HuH-7 (cell line): ENCODE measurements around the gene ABCG8.
"Not testable (repeated sequence)": the region's sequence is repeated elsewhere in the genome, so short reads cannot be mapped to it uniquely, and the experiment has no call there.

ENCODE experiments used
- DNase-seq: peaks from one replicate; pipeline ENCODE4 v3.0.0; 2011; ENCODE audit warnings: low spot score

Gene ABCG8

DNA sequence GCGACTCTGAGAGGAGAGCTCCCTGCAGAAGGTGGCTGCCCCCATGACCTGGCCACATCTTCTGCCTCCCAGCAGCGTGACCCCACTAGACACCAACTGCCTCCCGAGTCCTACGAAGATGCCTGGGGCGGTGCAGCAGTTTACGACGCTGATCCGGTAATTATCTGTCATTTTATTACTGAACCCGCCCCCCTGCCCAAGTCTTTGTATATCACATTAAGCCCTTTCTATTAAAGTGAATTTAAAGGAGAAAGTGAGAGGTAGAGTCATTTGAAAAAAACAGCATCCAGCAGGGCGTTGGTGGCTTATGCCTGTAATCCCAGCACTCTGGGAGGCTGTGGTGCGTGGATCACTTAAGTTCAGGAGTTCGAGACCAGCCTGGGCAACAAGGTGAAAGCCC is 33.4 kb downstream of the ABCG8 start:
- DNase-seq, result no peak

DNA sequence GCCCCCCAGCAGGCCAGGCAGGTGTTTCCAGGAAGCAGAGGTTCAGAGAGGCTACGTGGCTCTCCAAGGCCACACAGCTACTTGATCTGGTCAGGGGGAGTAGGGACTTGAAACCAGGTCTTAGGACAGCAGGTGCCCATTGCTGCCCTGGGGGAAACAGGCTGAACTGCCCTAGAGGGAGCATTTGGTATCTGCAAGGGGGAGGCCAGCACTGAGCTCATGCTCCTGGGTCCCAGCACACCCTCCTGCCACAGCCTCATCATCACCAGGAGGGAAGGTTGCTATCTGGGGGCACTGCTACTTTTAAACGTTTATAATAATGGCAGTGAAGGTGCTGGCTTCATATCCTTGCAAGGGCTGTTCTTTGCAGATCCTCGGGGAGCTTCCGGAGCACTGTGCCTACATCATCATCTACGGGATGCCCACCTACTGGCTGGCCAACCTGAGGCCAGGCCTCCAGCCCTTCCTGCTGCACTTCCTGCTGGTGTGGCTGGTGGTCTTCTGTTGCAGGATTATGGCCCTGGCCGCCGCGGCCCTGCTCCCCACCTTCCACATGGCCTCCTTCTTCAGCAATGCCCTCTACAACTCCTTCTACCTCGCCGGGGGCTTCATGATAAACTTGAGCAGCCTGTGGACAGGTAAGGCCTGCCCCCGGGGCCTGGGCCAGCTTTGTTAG is 36.1 kb downstream of the ABCG8 start:
- DNase-seq, result no peak

DNA sequence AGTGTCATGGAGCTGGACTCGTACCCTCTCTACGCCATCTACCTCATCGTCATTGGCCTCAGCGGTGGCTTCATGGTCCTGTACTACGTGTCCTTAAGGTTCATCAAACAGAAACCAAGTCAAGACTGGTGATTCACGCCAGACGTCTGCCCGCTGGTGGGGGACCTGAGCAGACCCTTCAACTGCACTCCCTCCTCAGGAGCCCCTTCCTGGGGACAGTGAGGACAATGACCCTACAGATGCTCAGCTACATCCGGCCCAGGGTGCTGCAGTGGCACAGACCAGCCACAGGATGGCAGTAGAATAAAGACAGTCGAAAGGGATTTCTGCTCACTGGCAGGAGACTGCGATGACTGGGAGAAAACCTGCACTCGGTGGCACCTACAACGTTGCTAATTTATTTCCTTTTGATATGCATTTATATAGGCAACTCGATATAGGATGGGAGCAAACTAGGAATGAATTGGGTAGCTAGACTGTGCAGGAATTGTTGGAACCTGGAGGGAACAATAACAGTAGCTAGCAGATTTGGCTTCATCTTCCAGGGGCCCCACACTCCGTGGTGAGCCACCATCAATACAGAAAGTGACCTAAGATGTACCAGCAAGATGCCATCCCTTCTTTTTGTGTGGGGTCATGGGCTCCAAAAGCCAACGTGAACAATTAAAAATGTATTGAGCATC is 39.2 kb downstream of the ABCG8 start:
- DNase-seq, result peak; percentile 61

DNA sequence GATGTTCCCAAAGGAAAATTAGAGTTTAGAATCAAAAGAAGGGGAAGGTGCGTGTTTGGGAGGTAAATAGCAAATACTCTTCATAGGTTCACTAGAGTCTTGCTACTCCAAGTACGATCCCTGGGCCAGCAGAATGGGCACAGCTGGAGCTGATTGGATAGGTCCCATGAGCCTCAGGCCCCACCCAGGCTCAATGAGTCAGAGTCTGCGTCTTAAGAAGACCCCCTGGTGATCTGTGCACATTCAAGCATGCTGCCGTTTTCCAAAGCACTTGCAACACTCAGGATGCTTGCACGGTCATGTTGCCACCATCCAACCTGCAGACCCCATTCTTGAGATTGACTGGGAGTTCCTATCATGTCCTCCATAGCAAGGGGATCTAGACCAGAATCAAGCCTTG is 40.5 kb downstream of the ABCG8 start:
- no peak for DNase-seq

DNA sequence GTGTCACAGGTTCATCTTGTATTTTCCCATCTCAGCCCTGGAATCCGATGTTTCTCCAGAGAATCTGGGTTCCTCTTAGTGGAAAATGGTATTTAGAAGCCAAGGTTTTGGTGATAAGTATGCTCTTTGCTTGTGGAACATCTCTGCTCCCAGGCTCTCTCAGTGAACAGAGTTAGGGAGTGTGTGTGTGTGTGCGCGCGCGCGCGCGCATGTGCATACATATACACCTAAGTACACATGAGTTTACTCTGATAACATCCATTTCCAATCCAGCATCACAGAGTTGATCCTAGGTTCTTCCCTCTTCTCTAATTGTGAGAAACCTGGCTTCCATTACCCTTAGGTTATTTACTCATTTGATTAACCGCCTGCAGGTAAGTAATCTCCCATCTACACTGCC is 41.7 kb downstream of the ABCG8 start:
- DNase-seq, result no peak

DNA sequence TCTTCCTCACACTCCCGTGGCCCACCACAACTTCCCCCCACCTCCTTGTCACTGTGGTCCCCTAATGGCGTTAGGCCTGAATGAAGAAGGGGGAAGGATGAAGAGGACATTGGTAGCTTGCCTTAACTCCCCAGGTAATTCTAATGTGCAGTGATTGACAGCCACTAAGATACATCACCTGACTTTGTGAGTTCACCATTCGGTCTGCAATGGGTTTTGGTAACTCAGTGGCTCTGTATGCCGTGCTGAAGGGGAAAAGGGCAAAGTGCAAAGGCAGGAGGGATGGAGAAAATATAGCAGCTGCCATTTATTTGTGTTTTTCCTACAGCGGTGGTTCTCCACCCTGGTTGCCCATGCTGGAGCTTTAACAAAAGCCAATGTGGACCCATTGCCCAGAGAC is 42.2 kb downstream of the ABCG8 start:
- DNase-seq, result no peak

DNA sequence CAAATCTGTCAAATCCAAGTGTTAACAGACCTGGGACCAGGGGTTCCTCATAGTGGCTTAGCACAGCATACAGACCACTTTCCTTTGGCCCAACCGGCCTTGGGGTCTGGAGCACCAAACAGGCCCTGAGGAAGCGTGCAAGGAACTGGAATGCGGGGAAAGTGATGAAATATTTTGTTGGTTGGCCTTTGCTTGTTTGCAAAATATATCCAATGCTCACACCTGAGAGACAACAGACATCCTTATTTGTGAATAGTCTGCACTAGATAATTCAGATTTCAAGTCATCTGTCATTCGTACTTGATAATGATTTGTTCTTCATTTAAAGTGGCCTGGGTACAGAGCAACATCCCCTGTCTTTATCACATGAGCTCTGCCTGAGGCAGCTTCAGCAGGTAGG is 43.5 kb downstream of the ABCG8 start:
- no peak for DNase-seq

DNA sequence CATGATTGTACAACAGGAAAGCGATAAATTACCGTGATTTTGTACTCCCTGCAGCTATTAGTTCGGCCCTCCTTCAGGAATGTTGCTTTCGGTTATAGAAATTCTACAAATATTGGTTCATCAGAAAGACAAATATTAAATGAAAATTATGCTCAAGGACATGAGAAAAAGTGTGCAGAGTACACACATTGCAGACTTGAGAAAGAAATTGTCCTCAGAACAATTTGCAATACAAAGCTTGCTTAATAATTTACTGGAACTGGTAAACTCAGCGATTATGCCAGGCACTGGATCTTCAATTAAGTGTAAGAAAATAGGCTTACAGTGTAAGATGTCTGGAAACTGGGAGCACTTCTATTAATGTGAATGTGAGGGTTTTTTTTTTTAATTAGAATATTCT is 45.9 kb downstream of the ABCG8 start:
- DNase-seq, result no peak

DNA sequence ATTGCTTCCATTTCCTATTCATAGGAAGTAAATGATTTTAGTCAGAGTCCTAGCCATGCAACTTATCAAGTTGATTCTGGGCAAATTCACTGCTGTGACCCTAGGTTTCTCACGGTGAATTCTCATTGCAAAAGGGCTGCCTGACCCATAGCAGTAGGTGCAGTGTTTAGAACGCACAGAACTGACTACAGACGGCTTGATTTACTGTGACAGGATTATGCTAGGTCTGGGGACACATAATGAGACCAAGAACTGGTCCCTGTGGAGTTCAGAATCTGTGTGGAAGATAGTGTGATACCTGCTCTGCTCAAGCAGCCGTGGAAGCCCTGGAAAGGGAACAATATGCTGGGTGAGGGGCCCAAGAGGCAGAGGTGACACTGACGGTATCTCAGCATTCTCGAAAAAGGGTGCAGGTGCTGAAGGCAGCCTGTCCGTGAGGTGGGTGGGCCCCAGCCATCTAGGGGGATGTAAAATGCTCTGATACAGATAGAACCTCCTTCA is 46.4 kb downstream of the ABCG8 start:
- no peak for DNase-seq

DNA sequence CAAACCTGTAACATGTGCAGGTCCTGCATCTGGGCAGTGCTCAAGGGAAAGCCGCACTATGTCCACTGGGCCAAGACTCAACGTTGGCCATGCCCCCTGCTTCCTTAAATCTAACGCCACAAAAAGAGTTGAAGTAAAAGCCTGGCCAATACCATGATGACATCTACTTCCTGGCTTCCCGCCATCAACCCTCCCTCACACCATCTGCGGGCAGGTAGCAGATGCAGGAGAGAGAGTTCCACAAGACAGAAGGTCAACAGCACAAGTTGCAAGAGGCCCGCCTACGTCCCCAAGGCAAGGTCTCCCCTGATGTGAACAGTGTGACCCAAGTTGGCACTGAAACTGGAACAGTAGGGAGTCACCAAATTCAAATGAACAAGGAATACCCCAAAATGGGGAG is 48.4 kb downstream of the ABCG8 start:
- DNase-seq, result no peak

DNA sequence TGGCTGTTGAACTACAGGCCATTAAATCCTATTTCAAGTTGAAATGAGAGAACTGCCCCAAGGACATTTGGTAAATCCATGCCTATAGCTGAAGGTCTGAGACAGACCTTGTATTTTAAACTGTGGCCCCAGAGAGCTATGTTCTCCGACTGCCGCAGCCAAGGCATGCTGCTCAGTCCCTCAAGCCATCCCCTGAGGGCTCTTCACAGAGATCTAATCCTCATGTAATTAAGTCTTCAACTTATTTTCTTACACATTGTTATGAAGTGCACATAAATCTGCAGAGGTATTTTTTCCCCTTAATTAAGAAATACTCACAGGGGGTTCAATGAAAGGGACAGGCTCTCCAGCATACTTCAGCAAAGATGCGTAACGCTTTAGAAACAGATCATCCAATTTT is 50.6 kb downstream of the ABCG8 start:
- no peak for DNase-seq

DNA sequence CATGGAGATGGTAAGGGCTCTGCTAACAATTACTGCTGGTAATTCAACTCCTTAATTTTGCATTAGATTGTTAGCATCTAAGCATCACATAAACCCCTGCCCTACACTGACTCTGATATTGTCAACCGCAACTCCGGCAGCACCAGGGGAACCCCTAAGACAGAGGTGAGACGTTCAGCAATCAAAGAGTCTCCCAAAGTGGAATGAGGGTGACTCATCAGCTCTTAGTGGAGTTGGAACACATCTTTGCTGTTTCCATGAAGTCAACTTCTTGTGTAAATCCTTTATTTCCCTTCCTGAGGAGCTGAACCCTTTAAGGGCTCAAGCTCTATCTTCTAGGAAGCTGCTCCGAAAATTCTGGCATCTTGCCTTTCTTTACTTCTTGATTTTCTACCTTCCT is 52.1 kb downstream of the ABCG8 start:
- no peak for DNase-seq

DNA sequence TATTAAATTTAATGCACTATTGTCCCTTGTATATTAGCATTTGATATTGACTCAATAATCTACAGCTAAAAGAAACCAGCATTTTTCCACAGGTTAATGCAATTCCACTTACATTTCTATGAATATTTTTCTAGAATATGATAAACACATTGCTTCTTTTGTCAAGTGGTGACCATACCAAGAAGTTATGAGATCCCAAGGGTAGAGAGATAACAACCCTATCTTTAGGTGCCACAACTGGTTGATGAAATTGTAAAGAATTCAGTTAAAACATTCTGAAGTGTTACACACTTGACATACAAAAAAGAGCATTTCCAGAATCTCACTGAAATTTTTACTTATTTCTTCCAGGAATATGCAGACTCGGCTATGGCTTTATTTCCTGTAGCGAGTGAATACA is 56.0 kb downstream of the ABCG8 start:
- no peak for DNase-seq

DNA sequence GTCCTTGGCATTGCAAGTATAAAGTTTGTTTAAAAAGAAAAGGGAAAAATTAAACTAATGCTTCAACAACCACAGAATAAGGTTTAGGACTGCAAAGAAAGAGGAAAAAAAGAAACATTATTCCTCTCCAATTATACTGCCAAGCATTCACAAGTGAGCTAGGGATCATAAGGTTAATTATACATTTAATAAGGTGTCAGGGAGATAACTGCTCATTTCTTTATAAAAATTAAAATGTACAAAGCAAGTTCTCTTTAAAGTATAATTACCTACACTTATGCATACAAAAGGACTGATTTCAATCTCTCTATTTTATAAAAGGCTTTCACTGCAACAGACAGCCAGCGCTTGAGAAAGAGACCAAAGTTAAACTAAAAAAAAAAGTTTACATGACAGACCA is 58.1 kb downstream of the ABCG8 start:
- DNase-seq, result no peak

DNA sequence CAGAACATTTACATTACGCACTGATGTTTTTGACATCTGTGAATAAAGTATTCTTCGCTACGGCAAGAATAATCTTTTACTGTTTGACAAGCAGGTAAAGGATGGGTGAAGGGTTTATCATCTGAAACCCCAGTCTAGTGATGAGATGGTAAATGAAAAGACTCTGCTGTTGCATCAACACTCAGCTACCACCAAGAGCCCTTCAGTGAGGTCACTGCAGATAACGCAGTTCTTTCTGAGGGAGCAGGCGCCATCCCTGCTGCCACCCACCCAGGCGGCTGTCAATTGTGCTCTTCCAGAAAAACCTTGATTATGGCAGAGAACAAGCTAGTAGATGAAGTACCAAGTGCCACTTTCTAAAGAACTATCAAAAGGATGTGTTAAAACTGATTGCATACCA is 58.7 kb downstream of the ABCG8 start:
- DNase-seq, result no peak

DNA sequence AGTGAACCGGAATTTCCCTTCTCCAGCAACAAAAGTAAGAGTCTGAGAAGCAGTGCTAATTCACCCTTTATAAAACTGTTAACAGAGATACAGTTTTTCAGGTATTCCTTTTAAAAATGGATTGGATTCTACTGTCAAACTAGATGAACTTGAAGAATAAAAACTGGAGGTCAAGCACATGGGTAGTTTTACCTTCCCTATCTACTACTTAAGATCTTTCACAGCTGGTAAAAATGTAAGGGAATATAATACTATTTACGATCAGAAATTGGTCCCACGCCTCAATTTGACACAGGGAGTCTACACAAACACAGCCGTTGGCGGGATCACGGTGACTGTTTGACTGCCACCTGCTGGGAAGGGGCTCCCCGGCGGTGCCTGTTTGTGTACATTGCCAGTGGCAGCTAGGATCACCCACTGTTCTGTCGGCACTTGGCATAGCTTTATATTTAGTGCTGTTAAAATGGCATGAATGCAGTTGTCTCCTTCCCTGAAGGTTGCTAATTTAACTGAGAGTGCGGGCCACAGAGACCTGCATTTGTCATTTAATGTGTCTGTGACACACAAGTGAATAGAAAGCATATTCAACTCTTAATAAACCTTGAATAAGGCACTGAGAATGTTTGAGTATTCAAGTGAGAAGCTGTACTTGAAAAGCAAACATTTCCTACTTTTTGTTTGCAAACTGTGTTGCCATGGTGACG is 59.5 kb downstream of the ABCG8 start:
- no peak for DNase-seq

DNA sequence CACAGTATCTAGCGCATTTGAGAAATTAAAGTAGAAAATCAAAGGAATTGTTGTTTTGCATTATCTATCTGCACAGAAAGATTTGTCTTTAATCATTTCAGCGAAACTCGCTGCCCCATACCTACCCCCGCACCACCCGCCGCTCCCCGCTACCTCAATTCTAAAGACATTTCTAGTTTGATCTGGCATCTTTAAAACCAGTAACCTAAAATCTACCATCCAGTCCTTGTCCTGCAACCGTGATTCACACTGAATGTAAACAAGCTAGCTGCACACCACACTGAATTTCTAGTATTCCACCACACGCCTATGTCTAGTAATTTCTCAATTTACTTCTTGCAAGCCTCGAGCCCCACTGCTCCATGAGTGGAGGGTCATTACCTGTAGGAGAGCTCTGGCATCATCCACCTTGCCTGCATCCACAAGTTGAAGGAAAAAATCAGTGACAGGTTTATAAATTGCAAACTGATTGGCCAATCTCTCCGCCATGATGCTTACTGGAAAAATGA is 60.1 kb downstream of the ABCG8 start:
- no peak for DNase-seq

DNA sequence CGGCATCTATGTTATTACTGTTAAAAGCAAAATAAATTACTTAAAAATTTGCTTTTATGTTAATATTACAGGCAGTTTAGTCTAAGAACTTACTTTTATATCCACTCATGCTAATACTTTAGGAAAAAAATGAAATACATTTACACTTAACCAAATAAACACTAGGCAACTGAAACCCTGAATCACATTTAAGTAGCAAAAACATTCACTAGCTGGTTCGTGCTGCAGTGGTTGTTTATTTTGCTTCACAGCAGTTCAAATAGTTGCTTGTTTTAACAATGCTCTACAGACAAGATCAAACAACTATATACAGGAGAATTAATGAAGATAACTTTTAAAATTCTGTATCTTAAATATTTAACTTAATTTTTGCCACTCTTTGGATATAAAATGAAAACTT is 60.8 kb downstream of the ABCG8 start:
- no peak for DNase-seq

DNA sequence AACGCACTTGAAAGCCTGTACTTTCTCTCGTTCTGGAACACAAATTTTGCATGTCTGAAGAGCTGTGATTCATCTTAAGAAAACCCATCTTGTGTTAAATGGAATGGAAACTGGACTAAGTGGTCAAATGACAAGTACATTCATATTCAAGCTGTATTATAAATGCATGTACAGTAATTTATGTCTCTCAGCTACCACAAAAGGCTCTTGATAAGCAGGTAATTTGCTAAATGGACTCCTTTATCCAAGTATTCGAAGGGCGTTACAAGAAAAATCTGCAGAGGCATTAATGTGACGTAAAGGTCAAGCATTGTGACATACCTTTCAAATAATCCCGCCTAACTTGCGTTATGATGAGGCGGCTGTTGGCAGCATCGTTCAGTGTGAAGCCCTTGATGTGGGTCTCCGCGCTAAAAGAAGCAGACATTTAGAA is 66.6 kb downstream of the ABCG8 start:
- DNase-seq, result no peak

DNA sequence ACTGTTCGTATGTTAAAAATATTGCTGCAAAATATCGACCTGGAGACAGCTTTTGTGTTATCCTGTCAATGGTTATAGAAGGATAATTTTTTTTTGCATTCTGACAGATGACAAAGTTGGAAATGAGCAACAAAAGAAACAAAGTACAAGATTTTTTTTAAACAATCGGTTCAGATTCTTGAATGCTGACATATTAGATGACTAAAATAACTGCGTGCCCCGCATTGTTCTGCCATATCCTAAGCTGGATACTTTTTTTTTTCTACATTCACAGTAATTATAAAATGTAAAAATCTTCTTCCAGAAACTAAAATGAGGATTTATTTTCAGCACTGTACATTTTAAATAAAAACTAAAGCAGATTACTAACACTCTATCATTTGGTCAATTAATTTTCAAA is 67.1 kb downstream of the ABCG8 start:
- DNase-seq, result no peak

DNA sequence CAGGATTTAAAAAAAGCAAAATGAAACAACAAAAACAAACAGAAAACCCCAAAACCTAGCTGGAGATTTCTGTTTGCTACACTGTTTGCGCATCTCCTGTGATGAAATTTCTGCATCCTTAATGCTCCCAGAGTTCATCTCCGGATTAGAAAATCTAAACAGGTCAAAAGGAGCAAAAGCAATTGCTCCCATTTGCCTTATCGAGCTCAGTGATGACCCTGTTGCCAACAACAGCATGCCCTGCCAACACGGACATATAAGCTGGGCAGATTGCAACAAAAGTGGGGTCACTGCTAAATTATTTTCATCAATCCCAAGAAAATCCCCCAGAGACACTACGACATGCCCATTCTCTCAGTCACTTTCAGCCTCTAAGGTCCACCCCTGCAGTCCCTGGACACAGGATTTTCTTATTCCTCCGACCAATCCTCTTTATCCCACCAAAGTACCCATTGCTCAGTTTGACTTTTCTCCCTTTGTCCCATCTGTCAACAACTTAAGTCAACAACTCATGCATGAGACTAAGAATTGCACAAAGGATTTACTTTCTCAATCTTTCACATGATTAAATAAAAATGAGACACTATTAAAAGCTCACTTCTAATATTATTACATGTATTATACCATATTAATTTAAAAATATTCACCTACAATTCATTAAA is 67.8 kb downstream of the ABCG8 start:
- no peak for DNase-seq

DNA sequence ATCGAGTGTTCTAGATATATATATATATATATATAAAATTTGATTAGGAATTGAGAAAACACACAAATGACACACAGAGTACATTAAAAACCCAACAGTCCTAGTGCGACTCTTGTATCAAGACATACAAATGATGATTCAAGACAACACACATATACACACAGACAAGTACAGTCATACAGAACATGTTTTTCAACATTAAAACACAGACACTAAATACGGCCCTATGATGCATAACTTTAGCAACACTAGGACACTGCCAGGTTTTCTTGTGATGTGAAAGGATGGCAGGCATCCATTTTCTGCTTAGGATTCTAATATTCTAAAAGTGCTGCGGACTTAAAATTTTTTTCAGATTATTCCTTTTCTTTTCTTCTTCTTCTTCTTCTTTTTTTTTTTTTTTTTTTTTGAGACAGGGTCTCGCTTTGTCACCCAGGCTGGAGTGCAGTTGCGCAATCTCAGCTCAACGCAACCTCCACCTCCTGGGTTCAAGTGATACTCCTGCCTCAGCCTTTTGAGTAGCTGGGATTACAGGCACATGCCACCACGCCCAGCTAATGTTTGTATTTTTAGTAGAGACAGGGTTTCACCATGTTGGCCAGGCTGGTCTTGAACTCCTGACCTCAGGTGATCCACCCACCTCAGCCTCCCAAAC is 72.5 kb downstream of the ABCG8 start:
- DNase-seq, result not testable (repeated sequence)
